K562 (cell line): ENCODE data around the gene VWA1. TPM values are rescaled to one million over a fixed set of nuclear protein-coding genes. Genes with fewer than 3 reads are reported as not detected.

Source experiments
- BMI1 ChIP-seq: fragments of 150-350 bp; IDR thresholded peaks from 2 replicates; pipeline ENCODE4 v1.6.1; 2014; ENCODE audit warnings: low read length
- CUX1 ChIP-seq: fragments of 200-800 bp; sonication (Bioruptor generic); IDR thresholded peaks from 2 replicates; pipeline ENCODE4 v1.6.1; 2016; ENCODE audit warnings: missing genetic modification characterization, missing compliant biosample characterization
- EHMT2 ChIP-seq: fragments of 450-650 bp; IDR thresholded peaks from 2 replicates; pipeline ENCODE4 v1.6.1; 2018; ENCODE audit warnings: antibody characterized with exemption
- EZH2 ChIP-seq: IDR thresholded peaks from 2 replicates; pipeline ENCODE4 v1.6.1; 2012; ENCODE audit warnings: low read depth, mild to moderate bottlenecking, inconsistent platforms, low read length, borderline replicate concordance
- GTF2B ChIP-seq: IDR thresholded peaks from 2 replicates; pipeline ENCODE4 v1.6.1; 2011; ENCODE audit not compliant: insufficient read length; ENCODE audit errors: extremely low read depth
- GTF2F1 ChIP-seq: IDR thresholded peaks from 2 replicates; pipeline ENCODE4 v1.6.1; 2011; ENCODE audit warnings: low read depth, low read length, improper control_type of control experiment
- KLF1 ChIP-seq: fragments of 450-650 bp; IDR thresholded peaks from 2 replicates; pipeline ENCODE4 v1.6.1; 2016; ENCODE audit warnings: missing genetic modification characterization, missing compliant biosample characterization
- MAZ ChIP-seq, 2 experiments: fragments of 450-650 bp in 1 of 2; sonication (generic) in 1 of 2; formaldehyde crosslinking; IDR thresholded peaks in 1 of 2; conservative IDR thresholded peaks in 1 of 2; 2 replicates each; pipeline versions ENCODE4 v1.4.0 to v1.5.0; 2020; ENCODE audit warnings: mild to moderate bottlenecking in 1 of 2, missing genetic modification reagents in 1 of 2
- NELFE ChIP-seq: IDR thresholded peaks from 2 replicates; pipeline ENCODE4 v1.6.1; 2011; ENCODE audit warnings: mild to moderate bottlenecking; ENCODE audit not compliant: insufficient read depth, insufficient read length
- NFE2L1 ChIP-seq: fragments of 450-650 bp; IDR thresholded peaks from 2 replicates; pipeline ENCODE4 v1.6.1; 2016; ENCODE audit warnings: missing genetic modification characterization, low read depth, mild to moderate bottlenecking, missing compliant biosample characterization, moderate library complexity, borderline replicate concordance
- NR2C1 ChIP-seq, 2 experiments: fragments of 450-650 bp; IDR thresholded peaks; 2 replicates each; pipeline ENCODE4 v1.6.1; 2017; ENCODE audit warnings: mild to moderate bottlenecking in 2 of 2, antibody characterized with exemption in 1 of 2, inconsistent platforms in 1 of 2, missing compliant biosample characterization in 1 of 2, missing genetic modification characterization in 1 of 2
- RBFOX2 ChIP-seq: fragments of 200-400 bp; formaldehyde crosslinking; IDR thresholded peaks from 2 replicates; pipeline ENCODE4 v1.6.1; 2017; ENCODE audit warnings: low read depth, mild to moderate bottlenecking, low read length, moderate library complexity
- ZNF444 ChIP-seq: fragments of 250-450 bp; sonication (Bioruptor Pico); IDR thresholded peaks from 2 replicates; pipeline ENCODE4 v1.4.0; 2020; ENCODE audit warnings: mild to moderate bottlenecking, moderate library complexity
- ZNF695 ChIP-seq: fragments of 450-650 bp; formaldehyde crosslinking; IDR thresholded peaks from 2 replicates; pipeline ENCODE4 v1.4.0; 2020; ENCODE audit warnings: mild to moderate bottlenecking, moderate library complexity
- ZNF780A ChIP-seq: fragments of 250-450 bp; sonication (Bioruptor Pico); IDR thresholded peaks from 2 replicates; pipeline ENCODE4 v1.5.0; 2021; ENCODE audit warnings: mild to moderate bottlenecking
- ZSCAN29 ChIP-seq: fragments of 450-650 bp; IDR thresholded peaks from 2 replicates; pipeline ENCODE4 v1.6.1; 2017
- polyA plus RNA-seq, 8 experiments: library from polyadenylated mRNA; depleted of rRNA in 4 of 8; stranded (reverse) in 5 of 8; unstranded in 3 of 8; fragments of >200 nt; fragmentation: Nextera tagmentation in 2 of 8; fragmentation: Illumina TruSeq in 1 of 8; extraction: Ambion mirVana in 2 of 8; extraction: Trizol in 1 of 8; gene quantifications; 2 replicates each; pipeline versions ENCODE4 v1.2.1 to v1.2.3, GENCODE V29; 2011 to 2014; ENCODE audit warnings: inconsistent platforms in 1 of 8, missing spikeins in 1 of 8
- total RNA-seq, 7 experiments: library from RNA; depleted of rRNA in 6 of 7; stranded (reverse); fragments of >200 nt in 6 of 7; fragmentation: Illumina TruSeq in 2 of 7; extraction: Trizol in 2 of 7; gene quantifications; 2 replicates each; pipeline versions ENCODE4 v1.2.1 to v1.2.3, GENCODE V29; 2011 to 2021; ENCODE audit warnings: low replicate concordance in 1 of 7
- TF ChIP-seq, protein P1 (sequence below): fragments of 200-800 bp; sonication (Bioruptor generic); IDR thresholded peaks from 2 replicates; pipeline ENCODE4 v1.6.1; 2017; ENCODE audit warnings: missing genetic modification characterization, missing compliant biosample characterization
- TF ChIP-seq, protein P2 (sequence below): sonication (generic); formaldehyde crosslinking; IDR thresholded peaks from 2 replicates; pipeline ENCODE4 v1.8.0; 2022; ENCODE audit warnings: mild to moderate bottlenecking, low read depth, missing genetic modification reagents

VWA1 gene
- total and polyA plus RNA-seq, 9 of the 15 experiments (the other 6 are each of a cell fraction or from before 2014, with no cell fraction given): 0.01 to 6.4 (median 0.85) TPM

DNA sequence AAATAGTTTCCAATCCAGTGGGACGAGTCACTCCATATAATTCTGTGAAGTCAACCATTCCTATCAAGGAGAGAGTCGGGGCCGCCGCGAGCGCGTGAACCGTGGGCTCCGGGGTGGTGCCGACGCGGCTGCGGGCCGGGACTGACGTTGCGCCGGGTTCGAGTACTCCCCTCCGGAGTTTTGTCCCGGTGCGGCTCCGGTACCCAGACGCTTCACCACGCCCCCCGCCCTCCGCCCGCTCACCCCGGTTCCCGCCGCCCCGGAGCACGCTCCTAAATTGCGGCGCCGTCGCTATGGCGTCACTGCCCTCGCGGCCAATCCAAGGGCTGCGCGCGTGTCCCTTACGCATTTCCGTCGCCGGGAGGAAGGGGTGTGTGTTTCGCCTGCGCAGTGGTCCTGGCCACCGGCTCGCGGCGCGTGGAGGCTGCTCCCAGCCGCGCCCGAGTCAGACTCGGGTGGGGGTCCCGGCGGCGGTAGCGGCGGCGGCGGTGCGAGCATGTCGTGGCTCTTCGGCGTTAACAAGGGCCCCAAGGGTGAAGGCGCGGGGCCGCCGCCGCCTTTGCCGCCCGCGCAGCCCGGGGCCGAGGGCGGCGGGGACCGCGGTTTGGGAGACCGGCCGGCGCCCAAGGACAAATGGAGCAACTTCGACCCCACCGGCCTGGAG, 36.0 kb downstream of the VWA1 start, which contains the start of gene ATAD3B (continued):
- TF ChIP-seq CUX1 (CRISPR knock-in tag) (no peak), MAZ (CRISPR knock-in tag; conservative IDR thresholded peaks at IDR 0.05 in 1 of 2, IDR thresholded peaks at IDR 0.05 in 1 of 2) (peak; percentile 84 to 86), KLF1 (tag) (no peak), BMI1 (no peak), RBFOX2 (peak; percentile 83), GTF2B (no peak), ZNF695 (CRISPR knock-in tag) (no peak), NR2C1 (IDR thresholded peaks at IDR 0.05) (0 out of 2 replicates have a peak, but pooled peaks have one; percentile 7), NR2C1 (tag; IDR thresholded peaks at IDR 0.05) (no peak), ZNF780A (CRISPR knock-in tag) (no peak), NFE2L1 (tag) (no peak), ZSCAN29 (peak; percentile 29; the same call in 1 of the 2 replicates), ZNF444 (CRISPR knock-in tag) (no peak), EHMT2 (no peak), NELFE (no peak), GTF2F1 (no peak), EZH2 (no peak)
- TF ChIP-seq, protein P1, sequence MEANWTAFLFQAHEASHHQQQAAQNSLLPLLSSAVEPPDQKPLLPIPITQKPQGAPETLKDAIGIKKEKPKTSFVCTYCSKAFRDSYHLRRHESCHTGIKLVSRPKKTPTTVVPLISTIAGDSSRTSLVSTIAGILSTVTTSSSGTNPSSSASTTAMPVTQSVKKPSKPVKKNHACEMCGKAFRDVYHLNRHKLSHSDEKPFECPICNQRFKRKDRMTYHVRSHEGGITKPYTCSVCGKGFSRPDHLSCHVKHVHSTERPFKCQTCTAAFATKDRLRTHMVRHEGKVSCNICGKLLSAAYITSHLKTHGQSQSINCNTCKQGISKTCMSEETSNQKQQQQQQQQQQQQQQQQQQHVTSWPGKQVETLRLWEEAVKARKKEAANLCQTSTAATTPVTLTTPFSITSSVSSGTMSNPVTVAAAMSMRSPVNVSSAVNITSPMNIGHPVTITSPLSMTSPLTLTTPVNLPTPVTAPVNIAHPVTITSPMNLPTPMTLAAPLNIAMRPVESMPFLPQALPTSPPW: peak; percentile 93
- TF ChIP-seq, protein P2, sequence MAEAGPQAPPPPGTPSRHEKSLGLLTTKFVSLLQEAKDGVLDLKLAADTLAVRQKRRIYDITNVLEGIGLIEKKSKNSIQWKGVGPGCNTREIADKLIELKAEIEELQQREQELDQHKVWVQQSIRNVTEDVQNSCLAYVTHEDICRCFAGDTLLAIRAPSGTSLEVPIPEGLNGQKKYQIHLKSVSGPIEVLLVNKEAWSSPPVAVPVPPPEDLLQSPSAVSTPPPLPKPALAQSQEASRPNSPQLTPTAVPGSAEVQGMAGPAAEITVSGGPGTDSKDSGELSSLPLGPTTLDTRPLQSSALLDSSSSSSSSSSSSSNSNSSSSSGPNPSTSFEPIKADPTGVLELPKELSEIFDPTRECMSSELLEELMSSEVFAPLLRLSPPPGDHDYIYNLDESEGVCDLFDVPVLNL (CRISPR knock-in tag): peak; percentile 91
